ENCODE data around the gene DIPK1C.
A peak's percentile ranks its signal among the peaks of the same experiment; 100 is the strongest.

DIPK1C gene

DNA sequence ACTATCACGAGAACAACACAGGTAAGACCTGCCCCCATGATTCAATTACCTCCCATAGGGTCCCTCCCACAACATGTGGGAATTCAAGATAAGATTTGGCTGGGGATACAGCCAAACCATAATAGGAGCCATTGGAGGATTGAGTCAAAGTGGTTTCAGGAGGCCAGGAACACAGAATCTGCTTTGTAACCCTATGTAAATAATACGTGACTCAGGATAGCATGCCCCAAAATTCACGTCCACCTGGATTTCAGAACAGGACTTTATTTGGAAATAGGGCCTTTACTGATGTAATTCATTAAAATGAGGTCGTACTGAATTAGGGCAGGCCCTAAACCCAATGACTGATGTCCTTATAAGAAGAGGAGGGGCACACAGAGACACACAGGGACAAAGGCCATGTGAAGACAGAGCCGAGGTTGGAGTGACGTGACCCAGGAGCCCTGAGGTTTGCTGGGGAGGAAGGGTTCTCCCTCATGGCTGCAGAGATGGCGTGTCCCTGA, 23.1 kb upstream of the DIPK1C start:
- DNase-seq, result no peak

DNA sequence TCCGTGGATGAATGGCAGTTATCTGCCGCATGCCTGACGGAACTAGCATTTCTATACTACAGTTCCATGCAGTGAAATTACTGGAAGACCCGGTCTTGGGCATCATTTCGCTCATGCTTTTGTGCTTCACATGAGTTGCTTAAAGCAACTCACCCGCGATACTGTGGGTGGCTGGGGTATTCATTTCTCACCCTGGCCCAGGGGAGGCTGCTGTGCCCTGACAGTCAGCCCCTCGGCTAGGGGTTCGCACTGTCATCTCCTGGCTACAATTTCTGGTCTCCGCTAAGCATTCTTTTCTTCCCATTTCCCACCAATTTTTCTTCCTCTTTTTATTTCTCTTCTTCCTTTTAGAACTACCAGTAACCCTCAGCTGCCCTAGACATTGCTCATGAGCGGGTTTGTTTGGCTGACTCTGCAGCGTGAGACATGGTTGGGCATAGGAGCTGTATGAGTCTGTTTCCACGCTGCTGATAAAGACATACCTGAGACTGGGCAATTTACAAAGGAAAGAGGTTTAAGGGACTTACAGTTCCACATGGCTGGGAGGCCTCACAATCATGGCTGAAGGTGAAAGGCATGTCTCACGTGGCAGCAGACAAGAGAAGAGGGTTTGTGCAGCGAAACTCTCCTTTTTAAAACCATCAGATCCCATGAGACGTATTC, 22.5 kb upstream of the DIPK1C start:
- DNase-seq, result no peak

DNA sequence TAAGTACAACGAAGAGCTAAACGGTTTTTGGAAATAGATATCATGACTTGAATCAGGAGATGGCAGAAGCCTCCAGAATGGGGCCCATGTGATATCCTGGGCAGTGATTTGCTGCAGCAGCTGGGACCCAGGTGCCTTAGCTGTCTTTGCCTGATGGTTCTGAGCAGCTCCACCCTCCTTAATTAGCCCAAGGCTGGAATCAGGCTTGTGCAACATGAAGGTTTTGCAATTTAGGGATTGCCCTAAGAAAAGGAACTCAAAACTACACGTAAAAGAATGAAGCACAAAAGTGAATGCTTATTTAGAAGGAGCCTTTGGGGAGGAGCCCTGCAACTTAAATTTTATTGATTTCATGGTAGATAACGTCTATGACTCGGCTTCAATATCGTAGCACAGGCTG, 21.8 kb upstream of the DIPK1C start:
- DNase-seq, result no peak

DNA sequence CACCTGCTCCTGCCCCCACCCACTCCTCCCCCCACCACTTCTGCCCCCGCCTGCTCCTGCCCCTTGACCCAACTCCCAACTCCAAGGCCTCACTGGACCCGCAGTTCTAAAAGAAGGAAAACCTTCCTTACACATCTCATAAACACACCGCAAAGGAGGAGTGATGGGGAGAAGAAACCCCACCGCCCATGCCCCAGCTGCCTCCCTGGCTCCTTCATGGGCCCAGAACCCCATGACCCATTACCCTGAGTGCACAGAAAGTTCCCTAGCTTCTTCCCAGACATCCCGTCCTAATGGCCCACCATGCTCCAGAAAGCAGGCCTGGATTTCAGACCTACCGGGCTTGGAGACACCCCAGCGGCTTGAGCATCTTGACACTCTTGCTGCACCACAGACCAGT, 21.2 kb upstream of the DIPK1C start:
- DNase-seq, result no peak

DNA sequence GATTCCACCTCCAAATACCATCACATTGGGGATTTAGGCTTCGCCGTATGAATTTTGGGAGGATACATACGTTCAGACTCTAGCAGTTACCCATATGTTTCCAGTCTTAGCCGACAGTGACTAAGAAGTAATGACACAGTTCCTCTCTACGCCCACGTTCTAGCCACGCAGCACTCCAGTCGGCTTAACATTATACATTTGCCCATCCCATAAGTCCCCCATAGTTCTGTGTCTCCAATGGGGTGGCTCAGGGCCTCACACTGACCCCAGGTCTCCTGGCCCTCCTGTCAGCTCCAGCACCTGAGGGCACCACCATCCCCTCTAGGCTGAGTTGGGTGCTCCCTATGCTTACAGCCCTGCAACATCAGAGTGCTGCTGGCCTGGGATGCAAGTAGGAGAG, 20.7 kb upstream of the DIPK1C start:
- no peak for DNase-seq

DNA sequence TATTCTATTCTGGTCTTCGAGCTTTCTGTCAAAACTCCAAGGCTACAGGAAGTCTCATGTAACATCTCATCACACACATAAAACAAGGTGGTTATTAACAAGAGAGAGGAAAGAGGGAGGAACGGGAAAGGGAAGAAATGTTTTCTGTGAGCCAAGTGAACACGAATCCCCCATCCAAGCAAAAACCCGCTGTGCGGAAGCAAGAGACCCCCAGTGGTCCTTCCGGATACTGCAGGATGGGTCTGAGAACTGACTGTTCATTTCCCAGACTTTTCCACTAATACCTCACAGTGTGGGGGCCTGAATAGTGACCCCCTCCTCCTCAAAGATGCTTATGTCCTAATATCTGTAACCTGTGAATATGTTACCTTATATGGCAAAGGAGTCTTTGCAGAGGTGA, 19.0 kb upstream of the DIPK1C start:
- DNase-seq, result peak; percentile 7

DNA sequence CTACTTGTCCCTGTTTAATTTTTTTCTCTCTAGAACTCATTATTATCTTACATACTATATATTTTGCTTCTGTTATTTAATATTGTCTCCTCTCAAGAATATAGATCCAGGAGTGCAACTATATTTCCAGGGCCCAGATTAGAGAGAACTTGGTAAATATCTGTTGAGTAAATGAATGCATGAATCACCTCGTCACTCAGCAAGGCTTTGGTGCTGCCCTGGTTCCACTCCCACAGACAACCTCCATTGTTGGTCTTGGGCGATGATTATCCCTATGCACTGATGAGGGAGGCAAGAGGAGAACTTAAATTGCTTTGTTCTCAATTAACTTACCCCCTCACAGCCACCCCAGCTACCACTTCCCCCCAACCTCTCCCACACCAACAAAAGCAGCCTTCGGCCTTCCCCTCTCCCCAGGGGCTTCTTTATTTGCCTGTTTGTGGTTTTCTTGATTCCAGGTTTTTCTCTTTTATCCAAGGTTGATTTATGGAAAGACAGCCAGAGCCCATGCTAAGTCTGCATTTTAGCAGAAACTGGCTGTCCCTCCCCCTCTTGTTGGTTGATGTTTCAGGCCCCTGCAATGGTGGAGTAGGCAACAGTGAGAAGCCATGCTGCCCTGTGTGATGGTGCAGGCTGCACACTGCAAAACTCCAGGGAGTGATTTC, 17.0 kb upstream of the DIPK1C start:
- DNase-seq, result no peak

DNA sequence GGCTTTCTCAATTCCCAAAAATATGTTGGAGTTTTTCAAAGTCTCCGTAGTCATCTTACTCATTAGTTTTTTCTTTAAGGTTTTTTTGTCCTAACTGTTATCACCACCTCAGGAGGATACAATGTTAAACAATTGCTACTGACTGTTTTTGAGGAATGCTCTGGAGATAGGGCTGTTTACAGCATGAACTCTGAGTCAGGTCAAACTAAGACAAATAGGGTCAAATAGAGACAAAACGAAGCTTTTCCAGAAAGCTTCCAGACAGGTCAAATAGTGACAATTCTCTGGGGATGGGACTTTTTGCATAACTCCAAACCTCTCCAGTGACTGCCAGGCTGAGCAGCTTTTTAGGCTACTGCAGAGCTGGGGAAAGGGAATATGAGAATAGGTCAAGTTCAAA, 15.2 kb upstream of the DIPK1C start:
- DNase-seq, result no peak

DNA sequence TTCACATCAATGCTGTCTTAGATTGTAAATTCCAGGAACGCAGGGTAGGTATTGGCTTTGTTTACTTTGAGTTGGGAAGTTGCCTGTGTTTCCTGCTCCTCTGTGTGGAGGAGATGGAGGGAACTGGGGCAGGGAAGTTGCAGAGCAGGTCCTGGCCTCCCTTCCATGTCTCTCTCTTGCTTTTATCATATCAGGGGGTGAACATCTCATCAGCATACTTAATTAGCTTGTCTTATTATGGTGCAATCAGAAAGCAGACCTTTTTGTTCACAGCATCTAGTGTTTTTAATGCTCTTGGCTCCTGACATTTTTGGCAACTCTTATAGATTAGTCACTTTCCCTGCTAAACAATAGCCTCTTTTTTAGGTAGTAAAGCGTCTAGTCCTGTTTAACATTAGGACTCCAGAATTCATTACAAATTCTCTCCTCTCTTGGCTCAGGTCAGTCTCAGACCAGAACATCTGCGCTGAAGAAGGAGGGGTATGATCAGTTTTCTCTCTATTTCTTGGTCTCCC, 11.5 kb upstream of the DIPK1C start:
- no peak for DNase-seq

DNA sequence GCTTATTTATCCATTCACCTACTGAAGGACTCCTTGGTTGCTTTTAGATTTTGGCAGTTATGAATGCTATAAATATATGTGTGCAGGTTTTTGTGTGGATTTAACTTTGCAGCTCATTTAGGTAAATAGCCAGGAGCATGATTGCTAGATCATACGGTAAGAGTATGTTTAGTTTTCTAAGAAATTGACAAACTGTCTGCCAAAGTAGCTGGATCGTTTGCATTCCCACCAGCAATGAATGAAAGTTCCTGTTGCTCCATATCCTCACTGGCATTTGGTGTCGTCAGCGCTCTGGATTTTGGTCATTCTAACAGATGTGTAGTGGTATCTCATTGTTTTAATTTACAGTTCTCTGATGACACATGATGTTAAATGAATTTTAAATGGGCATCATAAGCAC, 8.7 kb upstream of the DIPK1C start:
- DNase-seq, result no peak

DNA sequence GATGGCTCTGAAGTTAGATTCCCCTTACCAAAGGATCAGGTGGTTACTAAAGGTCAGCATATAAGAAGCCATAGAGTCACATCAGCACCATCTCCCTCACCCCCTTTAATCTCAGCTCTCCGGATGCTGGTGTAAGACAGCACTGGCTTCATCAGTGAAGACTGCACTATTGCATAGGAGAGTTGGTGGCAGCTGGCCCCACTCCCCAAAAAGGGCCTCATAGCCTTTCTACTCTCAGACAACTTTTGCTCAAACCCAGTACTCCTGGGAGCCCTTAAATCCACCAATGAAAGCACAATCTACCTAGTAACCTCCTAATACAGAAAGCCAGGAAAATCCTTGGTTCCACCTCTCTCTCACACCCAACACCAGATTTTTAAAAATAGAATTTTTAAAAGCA, 6.9 kb upstream of the DIPK1C start:
- no peak for DNase-seq

DNA sequence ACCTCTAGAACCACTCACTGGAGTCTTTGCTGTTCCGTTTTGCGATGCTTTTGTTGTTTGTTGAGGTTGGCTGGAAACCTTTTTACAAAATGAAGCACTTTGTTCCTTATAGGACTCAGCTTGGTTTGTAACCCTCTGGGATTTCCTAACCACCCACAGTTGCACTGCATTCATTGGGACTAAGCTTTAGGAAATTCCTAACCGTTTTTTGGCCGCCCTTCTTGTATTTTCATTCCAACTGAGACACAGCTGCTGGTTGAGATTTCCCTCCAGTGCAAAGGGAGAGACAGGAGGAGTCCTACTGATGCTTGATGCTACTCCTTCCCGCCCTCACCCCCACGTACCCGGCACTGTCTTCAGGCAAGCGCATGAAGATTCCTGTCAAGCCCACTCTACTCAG, 6.1 kb upstream of the DIPK1C start:
- DNase-seq, result no peak

DNA sequence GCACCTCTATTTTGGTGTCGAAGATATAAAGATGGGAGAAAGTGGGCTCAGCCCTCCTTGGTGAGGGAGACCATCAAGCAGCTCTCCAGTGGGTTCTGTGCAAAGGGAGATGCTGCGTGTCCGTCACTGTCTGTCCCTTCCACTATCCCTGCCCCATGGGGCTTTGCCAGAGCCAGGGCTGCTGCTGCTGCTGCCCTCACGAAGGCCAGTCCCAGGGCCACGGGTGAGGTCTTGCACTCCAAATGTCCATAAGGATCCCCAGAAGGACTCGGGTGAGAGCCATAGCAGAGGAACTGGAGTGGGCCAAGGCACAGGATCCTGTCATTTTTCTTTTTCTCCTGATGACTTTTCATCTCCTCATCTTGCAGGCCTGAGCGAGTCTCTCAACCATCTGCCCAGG, 3.7 kb upstream of the DIPK1C start:
- no peak for DNase-seq

DNA sequence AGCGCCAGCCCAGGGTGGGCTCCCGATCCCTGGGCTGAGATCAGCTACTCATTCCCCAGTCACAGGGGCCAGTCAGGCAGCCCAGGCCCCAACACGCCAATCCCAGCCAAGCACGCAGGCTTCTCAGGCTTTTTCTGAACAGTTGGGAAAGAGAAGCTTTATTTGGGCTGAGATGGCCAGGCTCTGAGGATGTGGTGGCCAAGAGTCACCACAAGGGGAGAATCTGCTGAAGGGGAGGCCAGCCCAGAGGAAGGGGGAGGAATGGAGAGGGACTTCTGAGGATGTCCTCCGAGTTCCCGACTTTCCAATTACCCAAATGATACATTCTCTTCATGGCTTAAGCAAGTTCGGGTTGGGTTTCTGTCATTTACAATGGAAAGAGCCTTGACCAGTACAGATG, 2.8 kb upstream of the DIPK1C start:
- no peak for DNase-seq

DNA sequence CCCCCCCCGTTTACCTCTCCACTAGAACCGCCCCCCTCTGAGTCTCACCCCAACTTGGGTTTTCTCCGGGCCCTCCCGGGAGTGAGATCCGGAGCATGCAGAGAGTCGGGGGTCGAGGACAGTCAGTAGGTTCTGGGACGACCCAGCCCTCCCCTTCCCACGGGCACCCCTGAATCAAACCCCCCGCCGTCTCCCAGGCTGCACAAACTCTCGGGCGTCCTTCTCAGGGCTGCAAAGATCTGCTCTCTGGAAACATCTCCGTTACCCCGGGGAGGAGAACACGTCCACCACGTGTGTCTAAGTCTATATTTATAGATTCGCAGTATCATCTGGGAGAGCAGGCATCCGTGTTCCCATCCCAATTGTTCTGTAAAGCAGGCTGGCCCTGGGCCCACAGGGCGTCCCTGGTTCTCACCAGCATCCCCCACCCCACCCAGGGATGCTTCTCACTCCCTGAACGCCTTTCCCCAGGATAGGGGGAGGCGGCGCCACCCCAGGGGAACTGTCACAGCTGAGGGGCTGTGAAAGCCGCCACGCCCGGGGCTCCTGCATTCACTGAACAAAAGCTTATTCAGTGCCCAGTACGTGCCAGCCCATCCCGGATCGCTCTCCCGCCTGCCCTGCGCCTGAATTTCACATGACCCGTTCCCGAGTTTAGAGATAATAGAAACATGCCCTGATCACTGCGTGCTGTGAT, 765 bp upstream of the DIPK1C start:
- DNase-seq, result no peak

DNA sequence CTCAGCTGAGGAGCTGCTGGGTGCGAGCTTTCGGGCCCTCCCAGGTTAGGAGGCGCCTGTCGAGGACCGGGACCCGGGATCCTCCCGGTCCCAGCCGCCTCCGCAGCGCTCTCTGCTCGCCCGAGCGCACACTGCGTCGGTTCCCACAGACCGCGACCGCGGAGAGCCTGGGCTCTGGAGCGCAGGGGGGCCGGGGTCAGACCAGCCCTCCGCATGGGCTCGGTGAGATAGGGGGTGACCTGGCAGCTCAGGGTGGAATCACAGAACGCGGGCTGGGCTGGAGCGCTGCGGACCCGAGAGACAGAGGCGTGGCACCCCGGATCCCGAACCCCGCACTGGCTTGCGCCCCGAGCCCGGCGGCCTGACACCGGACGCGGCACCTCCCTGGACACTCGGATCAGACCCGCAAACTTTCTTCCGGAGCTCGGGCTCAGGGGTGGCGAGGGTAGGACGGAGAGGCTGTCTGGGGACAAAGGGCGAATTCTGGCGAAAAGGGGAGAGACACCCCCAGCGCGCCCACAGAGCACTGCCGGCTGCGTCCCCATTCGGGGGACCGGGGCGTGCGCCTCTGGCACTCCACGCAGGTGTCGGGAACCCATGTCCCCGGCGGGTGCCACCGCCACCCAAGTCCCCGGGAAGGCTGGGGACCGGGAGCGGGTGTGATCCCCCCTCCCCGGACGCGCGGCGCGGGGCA, 612 bp downstream of the DIPK1C start:
- DNase-seq, result no peak

DNA sequence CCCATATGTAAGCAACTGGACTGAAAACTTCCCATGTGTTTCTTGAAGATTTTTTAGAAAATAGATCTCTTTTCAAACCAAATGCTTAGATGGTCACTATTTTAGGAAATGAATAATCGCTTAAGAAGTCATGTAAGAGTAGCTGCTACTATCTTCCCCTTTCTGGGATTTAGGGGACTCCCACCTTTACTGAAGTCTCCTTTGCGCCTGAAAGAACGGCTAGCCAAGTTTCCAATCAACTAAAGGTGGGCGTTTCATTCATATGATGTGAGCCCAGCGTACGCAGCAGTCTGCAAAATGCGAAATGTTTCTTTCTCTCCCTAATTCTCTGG, 1.1 kb downstream of the DIPK1C start:
- DNase-seq, result no peak

DNA sequence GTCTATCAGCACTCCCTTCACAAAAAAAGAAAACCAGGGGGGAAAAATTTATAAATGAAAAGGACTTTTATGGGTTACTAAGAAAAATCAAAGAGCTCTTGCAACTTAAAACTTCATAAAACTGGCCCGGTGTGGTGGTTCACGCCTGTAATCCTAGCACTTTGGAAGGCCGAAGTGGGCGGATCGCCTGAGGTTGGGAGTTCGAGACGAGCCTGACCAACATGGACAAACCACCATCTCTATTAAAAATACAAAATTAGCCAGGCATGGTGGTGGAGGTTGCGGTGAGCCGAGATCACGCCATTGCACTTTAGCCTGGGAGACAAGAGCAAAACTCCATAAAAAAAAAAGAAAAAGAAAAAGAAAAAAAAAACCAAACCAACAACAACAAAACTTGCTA, 1.7 kb downstream of the DIPK1C start:
- no peak for DNase-seq

DNA sequence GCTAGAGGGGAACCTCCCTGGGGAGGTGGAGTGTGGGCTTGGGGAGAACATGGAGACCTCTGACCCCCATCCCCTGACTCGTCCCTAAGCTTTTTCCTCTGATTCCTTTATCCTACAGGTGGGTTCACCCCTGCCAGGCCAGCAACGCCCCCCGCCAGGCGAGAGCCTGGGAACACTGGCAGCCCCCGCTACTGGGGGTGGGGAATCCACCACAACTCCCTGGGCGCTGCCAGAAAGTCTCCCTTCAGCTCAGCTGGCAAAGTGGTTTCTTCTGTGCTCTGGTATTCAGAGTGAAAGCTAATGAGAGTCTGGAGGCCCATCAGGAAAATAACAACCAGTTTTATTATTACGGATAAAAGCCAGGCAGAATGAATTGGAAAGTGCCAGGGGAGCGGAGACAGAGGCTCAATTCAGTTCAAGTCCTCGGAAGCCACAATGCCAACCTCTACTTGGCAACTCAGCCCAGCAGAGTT, 2.8 kb downstream of the DIPK1C start:
- DNase-seq, result no peak

DNA sequence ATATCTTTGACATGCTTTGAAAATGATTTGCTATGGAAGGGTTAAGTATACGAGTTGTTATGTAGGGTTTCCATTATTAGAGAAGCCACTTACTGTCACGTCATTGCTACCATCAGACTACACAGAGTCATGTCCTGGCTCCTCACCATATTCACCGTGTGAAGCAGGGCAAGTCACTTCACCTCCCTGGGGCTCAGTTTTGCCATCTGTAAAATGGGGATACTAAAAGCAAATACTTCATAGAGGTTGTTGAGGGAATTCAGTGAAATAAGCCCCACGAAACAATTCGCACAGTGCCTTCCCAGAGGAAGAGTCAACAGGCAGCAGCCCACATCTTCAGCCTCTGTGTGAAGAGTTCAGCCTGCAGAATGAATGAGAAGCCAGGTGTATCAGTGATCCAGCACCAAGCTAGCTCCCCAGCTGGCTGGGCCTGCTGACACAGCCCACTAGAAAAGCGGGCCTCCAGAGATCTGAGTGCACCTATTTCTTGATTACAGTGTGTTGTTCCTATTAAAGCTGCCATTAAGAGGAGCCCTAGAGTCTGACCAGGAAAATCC, 3.4 kb downstream of the DIPK1C start:
- no peak for DNase-seq

DNA sequence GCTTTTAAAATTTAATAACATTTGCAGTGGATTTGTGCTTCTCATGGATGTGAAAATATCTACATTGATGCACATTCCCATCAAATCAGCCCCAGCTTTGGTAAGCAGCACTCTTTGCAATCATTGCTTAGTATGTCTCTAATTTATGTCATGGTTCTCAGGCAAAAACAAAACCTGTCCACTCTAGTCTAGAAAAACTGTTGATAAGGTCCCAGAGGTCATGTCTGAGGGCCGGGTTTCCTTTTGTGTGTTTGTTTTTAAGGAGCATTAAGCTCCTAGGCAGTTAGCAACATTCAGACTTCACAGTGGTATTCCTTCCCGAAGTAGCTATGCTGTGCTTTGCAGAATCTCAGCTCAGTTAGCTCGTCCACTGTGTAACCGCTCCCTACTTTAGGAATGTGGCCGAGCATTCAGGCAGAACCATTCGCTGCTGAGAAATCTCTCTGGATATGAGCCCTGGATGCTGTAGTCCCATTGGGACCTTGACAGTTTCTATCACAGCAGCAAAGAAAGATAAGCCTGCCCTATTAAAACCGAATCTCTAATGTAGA, 4.0 kb downstream of the DIPK1C start:
- DNase-seq, result no peak

DNA sequence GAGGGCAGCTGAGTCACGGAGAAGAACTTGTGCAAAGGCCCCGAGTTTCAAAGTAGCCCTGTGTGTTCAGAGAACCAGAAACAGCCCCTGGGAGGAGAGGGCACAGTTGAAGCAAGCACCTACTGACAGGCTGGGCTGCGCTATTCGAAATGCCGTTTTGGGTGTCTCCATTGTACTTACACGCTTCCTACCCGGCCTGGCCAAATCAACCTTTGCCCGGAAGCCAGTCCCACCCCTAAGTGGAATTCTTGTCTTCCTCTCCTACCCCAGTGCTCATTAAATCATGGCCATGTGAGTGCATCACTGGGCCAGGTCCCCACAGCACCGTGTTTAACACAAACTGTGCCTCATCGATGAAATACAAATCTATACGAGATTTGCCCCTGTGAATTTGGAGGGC, 6.0 kb downstream of the DIPK1C start:
- no peak for DNase-seq

DNA sequence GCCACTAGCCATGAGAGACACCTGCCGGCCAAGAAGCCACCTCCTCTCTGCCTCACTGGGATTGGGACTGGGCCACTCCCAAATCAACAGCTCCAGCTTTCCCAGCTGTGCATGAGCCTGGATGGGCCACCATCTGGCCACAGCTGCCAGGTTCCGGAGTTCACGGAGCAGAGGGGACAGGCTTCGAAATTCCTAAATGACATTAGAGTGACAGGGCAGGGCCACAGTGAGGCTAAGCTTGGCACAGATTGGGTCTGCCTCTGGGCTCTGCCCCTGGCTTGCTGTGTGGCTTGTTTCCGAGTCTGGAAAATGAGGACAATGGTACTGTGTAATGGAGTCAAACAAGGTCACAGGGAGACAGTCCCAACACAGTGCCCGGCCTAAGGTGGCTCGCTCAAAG, 6.5 kb downstream of the DIPK1C start:
- DNase-seq, result no peak

Measured in NCI-H1694 (cell line).